Measurements from ENCODE around the gene CHI3L2. TPM values are rescaled to one million over a fixed set of nuclear protein-coding genes. Genes with fewer than 3 reads are reported as not detected.

CHI3L2 gene
- total and polyA plus RNA-seq, 10 of the 15 experiments (the other 5 are each of a cell fraction or from before 2014, with no cell fraction given): 37.1 to 508 (median 98.3) TPM

GRCh38 chr1:111204201-111204982 lies 23.1 kb upstream of the CHI3L2 start (continued):
- TF ChIP-seq MEF2A (IDR thresholded peaks at IDR 0.05; ENCODE audit: insufficient read depth, low read depth, low read length): no peak
- no peak for TF ChIP-seq E4F1 (IDR thresholded peaks at IDR 0.05; ENCODE audit: borderline replicate concordance, partially characterized antibody)
- TF ChIP-seq IRF4 (IDR thresholded peaks at IDR 0.05; ENCODE audit: low read depth, low read length): no peak
- TF ChIP-seq, protein P1, sequence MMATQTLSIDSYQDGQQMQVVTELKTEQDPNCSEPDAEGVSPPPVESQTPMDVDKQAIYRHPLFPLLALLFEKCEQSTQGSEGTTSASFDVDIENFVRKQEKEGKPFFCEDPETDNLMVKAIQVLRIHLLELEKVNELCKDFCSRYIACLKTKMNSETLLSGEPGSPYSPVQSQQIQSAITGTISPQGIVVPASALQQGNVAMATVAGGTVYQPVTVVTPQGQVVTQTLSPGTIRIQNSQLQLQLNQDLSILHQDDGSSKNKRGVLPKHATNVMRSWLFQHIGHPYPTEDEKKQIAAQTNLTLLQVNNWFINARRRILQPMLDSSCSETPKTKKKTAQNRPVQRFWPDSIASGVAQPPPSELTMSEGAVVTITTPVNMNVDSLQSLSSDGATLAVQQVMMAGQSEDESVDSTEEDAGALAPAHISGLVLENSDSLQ (IDR thresholded peaks at IDR 0.05): no peak
- no peak for TF ChIP-seq BMI1 (IDR thresholded peaks at IDR 0.05; ENCODE audit: borderline replicate concordance)
- TF ChIP-seq POLR2AphosphoS5 (IDR thresholded peaks at IDR 0.05; ENCODE audit: low read length): peak; percentile 84
- no peak for TF ChIP-seq CBX5 (IDR thresholded peaks at IDR 0.05; ENCODE audit: low read depth)
- TF ChIP-seq MAX (IDR thresholded peaks at IDR 0.05; ENCODE audit: low read depth, low read length): 0 out of 2 replicates have a peak, but pooled peaks have one; percentile 18
- no peak for TF ChIP-seq YY1 (IDR thresholded peaks at IDR 0.05; ENCODE audit: low read depth, low read length)
- TF ChIP-seq IRF5 (IDR thresholded peaks at IDR 0.05; ENCODE audit: borderline replicate concordance): no peak
- TF ChIP-seq, protein P2, sequence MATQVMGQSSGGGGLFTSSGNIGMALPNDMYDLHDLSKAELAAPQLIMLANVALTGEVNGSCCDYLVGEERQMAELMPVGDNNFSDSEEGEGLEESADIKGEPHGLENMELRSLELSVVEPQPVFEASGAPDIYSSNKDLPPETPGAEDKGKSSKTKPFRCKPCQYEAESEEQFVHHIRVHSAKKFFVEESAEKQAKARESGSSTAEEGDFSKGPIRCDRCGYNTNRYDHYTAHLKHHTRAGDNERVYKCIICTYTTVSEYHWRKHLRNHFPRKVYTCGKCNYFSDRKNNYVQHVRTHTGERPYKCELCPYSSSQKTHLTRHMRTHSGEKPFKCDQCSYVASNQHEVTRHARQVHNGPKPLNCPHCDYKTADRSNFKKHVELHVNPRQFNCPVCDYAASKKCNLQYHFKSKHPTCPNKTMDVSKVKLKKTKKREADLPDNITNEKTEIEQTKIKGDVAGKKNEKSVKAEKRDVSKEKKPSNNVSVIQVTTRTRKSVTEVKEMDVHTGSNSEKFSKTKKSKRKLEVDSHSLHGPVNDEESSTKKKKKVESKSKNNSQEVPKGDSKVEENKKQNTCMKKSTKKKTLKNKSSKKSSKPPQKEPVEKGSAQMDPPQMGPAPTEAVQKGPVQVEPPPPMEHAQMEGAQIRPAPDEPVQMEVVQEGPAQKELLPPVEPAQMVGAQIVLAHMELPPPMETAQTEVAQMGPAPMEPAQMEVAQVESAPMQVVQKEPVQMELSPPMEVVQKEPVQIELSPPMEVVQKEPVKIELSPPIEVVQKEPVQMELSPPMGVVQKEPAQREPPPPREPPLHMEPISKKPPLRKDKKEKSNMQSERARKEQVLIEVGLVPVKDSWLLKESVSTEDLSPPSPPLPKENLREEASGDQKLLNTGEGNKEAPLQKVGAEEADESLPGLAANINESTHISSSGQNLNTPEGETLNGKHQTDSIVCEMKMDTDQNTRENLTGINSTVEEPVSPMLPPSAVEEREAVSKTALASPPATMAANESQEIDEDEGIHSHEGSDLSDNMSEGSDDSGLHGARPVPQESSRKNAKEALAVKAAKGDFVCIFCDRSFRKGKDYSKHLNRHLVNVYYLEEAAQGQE (IDR thresholded peaks at IDR 0.05; ENCODE audit: low read depth, low read length): no peak
- TF ChIP-seq CUX1 (IDR thresholded peaks at IDR 0.05; ENCODE audit: insufficient replicate concordance, low read depth, low read length): no peak
- no peak for TF ChIP-seq ESRRA (IDR thresholded peaks at IDR 0.05; ENCODE audit: low read length)
- 0 out of 2 replicates have a peak, but pooled peaks have one; percentile 40 for TF ChIP-seq TAF1 (IDR thresholded peaks at IDR 0.05; ENCODE audit: borderline replicate concordance, low read depth, low read length)

Data from GM12878 (cell line).